Measurements from ENCODE around the gene FAM3A. TPM values are rescaled to one million over a fixed set of nuclear protein-coding genes. Genes with fewer than 3 reads are reported as not detected.

The FAM3A gene
- polyA plus RNA-seq, 1 of the 3 experiments (the other 2 are of a cell fraction), result 42.1 TPM

- TF ChIP-seq REST (IDR thresholded peaks at IDR 0.05; ENCODE audit: low read depth, low read length) (no peak), RAD21 (IDR thresholded peaks at IDR 0.05; ENCODE audit: low read length) (no peak)
Observed at GRCh38 chrX:154516656-154517100, 646 bp upstream of the FAM3A start (continued).

- Histone ChIP-seq H4K20me1 (ENCODE audit: insufficient read depth) (no peaks in the 10 kb centered on the region), H3K4me3 (ENCODE audit: low read depth in 2 of 2, low read length in 1 of 2) (peak overlapping the region; percentile 58 to 66), H2AFZ (ENCODE audit: low read depth) (no peak overlapping the region), H3K4me2 (peak overlapping the region; percentile 76), H3K36me3 (replicated peaks in 1 of 2; ENCODE audit: control insufficient read depth in 1 of 2, insufficient read depth in 2 of 2, low read length in 1 of 2) (no peaks in the 10 kb centered on the region), H3K4me1 (ENCODE audit: control insufficient read depth in 1 of 2, insufficient read depth in 2 of 2, low read depth in 1 of 2, low read length in 1 of 2) (peaks cover 0 to 6% of the 10 kb centered on the region in 2 experiments; a peak in 1 of 4 replicates), H3K9ac (peak overlapping the region; percentile 73), H3K79me2 (ENCODE audit: insufficient read depth) (peaks cover 6% of the 10 kb centered on the region), H3K27me3 (ENCODE audit: insufficient read depth) (peaks cover 6% of the 10 kb centered on the region; the same call in 1 of the 2 replicates), H3K9me3 (no peaks in the 10 kb centered on the region), H3F3A (replicated peaks; ENCODE audit: insufficient read depth) (no peaks in the 10 kb centered on the region), H3K27ac (ENCODE audit: low read depth in 2 of 2, low read length in 1 of 2) (peak overlapping the region; percentile 38 to 50; a peak in 3 of 4 replicates), H3K9me2 (no peaks in the 10 kb centered on the region)
- WGBS (ENCODE audit: low lambda C conversion rate), result 50% methylated on average over 21 of the region's 34 CpGs
- CTCF ChIA-PET, result interaction anchor here (0.8 kb wide), 1 partner anchor 18 kb away, joined by 3 read pairs; no protein-coding TSS in a partner anchor
- DNase-seq, result no peak
- POLR2A ChIA-PET, result interaction anchor here (0.7 to 1.2 kb wide), 2 partner anchors 25 to 30 kb away, joined by 4 to 5 read pairs; partner anchors contain the start of gene SLC10A3
- TF ChIP-seq YY1 (IDR thresholded peaks at IDR 0.05; ENCODE audit: low read depth), result no peak
- TF ChIP-seq FOXJ3 (CRISPR knock-in tag; IDR thresholded peaks at IDR 0.05), result no peak
- no peak for TF ChIP-seq GABPA (IDR thresholded peaks at IDR 0.05; ENCODE audit: low read depth)
- no peak for TF ChIP-seq CHD2 (IDR thresholded peaks at IDR 0.05; ENCODE audit: low read length, partially characterized antibody)
- no peak for TF ChIP-seq MEF2A (IDR thresholded peaks at IDR 0.05; ENCODE audit: borderline replicate concordance, low read depth)
- no peak for TF ChIP-seq FOSL2 (IDR thresholded peaks at IDR 0.05; ENCODE audit: borderline replicate concordance, low read depth)
- no peak for TF ChIP-seq PBX3 (IDR thresholded peaks at IDR 0.05)
- TF ChIP-seq IRF3 (IDR thresholded peaks at IDR 0.05; ENCODE audit: low read depth, low read length), result no peak
- no peak for TF ChIP-seq USF1 (IDR thresholded peaks at IDR 0.05; ENCODE audit: borderline replicate concordance, low read depth)
- no peak for TF ChIP-seq EZH2phosphoT487 (IDR thresholded peaks at IDR 0.05; ENCODE audit: borderline replicate concordance, low read depth)
Observed at GRCh38 chrX:154515090-154515965, 704 bp downstream of the FAM3A start.

Measured in SK-N-SH (cell line).